Heart left ventricle (tissue), 13 donors: ENCODE results near the gene PTN.

Source experiments
- CTCF ChIP-seq, 12 donors: fragments of 200-600 bp; sonication (generic) in 4 of 12; IDR thresholded peaks; one replicate each; pipeline versions ENCODE4 v1.5.0 to v1.8.0; 2018 to 2022; ENCODE audit warnings: antibody characterized with exemption in 12 of 12, mild to moderate bottlenecking in 5 of 12
- POLR2A ChIP-seq, 2 donors: fragments of 450-650 bp; IDR thresholded peaks; one replicate each; pipeline ENCODE4 v1.6.1; 2017; ENCODE audit warnings: antibody characterized with exemption in 2 of 2, mild to moderate bottlenecking in 2 of 2, moderate library complexity in 2 of 2
- donor health status: ischemic (EF 13 %, LVEDD 7.1; RV severe dilation, severe dysfunction).
- donor health status: DM: no; HTN: yes; CAD: no.
- donor health status: DM: no; HTN: no; CAD: no.
- donor health status: ischemic (EF 25% LVEDD 6.9; RV normal size, moderate dysfunction).
- donor health status: ischemic (EF 25% LVEDD 5.7; RV mildly dilated, moderate dysfunction).
- donor health status: ischemic (EF 35%, LVEDD 5.7; RV mildly dilated, moderate dysfunction).
- donor health status: nonischemic (EF 11% LVEDD 7.7; RV severe dilation, severe dysfunction).
- donor health status: DM: yes; HTN: yes; CAD: no.
- donor health status: PGD.
- donor health status: ischemic (EF 29% LVEDD 5.4; RV normal size, mild dysfunction).
- donor health status: nonischemic (EF 23%, LVEDD 6.1; RV moderate dilation, normal function).

GRCh38 chr7:137295739-137296324 is 47.7 kb downstream of the PTN start:
- no peak for TF ChIP-seq CTCF (IDR thresholded peaks at IDR 0.05)
- no peak for TF ChIP-seq POLR2A (IDR thresholded peaks at IDR 0.05)
